Immature natural killer cell (primary cell): ENCODE measurements around the gene HDLBP. TPM values are rescaled to one million over a fixed set of nuclear protein-coding genes. Genes with fewer than 3 reads are reported as not detected.
"Not testable (repeated sequence)": the region's sequence is repeated elsewhere in the genome, so short reads cannot be mapped to it uniquely, and the experiment has no call there.

ENCODE experiments used
- DNase-seq, 3 donors: peaks; one replicate each; pipeline ENCODE4 v3.0.0; 2022; ENCODE audit warnings: mixed read lengths in 1 of 3
- H3K27ac Mint-ChIP-seq, 6 donors: one replicate each; pipeline ENCODE4 v1.8.0; 2020; ENCODE audit warnings: mixed read lengths in 6 of 6, mild to moderate bottlenecking in 5 of 6, inconsistent platforms in 4 of 6, moderate library complexity in 3 of 6
- H3K27me3 Mint-ChIP-seq, 3 donors: one replicate each; pipeline ENCODE4 v1.8.0; 2020 to 2021; ENCODE audit warnings: low read depth in 3 of 3, mild to moderate bottlenecking in 3 of 3, mixed read lengths in 3 of 3, moderate library complexity in 3 of 3, inconsistent platforms in 1 of 3
- H3K36me3 Mint-ChIP-seq, 3 donors: one replicate each; pipeline ENCODE4 v1.8.0; 2020; ENCODE audit warnings: mixed read lengths in 3 of 3, inconsistent platforms in 2 of 3, mild to moderate bottlenecking in 2 of 3
- H3K4me1 Mint-ChIP-seq, 2 donors: one replicate each; pipeline ENCODE4 v1.8.0; 2020; ENCODE audit warnings: inconsistent platforms in 2 of 2, mild to moderate bottlenecking in 2 of 2, mixed read lengths in 2 of 2, moderate library complexity in 1 of 2
- H3K4me3 Mint-ChIP-seq, 5 donors: one replicate each; pipeline ENCODE4 v1.8.0; 2020; ENCODE audit warnings: mild to moderate bottlenecking in 5 of 5, mixed read lengths in 5 of 5, inconsistent platforms in 3 of 5, moderate library complexity in 3 of 5
- H3K9me3 Mint-ChIP-seq, 6 donors: one replicate each; pipeline ENCODE4 v1.8.0; 2020; ENCODE audit warnings: mild to moderate bottlenecking in 6 of 6, mixed read lengths in 6 of 6, inconsistent platforms in 4 of 6, moderate library complexity in 3 of 6
- polyA plus RNA-seq, 3 donors: library from polyadenylated mRNA; unstranded; fragments of 300-500 nt; fragmentation: Illumina TruSeq; gene quantifications; one replicate each; pipeline ENCODE4 v1.2.3, GENCODE V29; 2021

HDLBP gene
- polyA plus RNA-seq, 3 donors from 2014 or later: 20.4 to 71.7 (median 31.5) TPM

GRCh38 chr2:241291153-241291552 is 24.3 kb downstream of the HDLBP start:
- no peak for DNase-seq
- Mint-ChIP-seq H3K36me3 (no peaks in the 10 kb centered on the region), H3K9me3 (no peaks in the 10 kb centered on the region), H3K27ac (peak overlapping the region in 2 of 6 donors; percentile 27 to 67), H3K4me1 (peaks cover 30 to 61% of the 10 kb centered on the region in 2 donors), H3K4me3 (no peak overlapping the region), H3K27me3 (no peaks in the 10 kb centered on the region)

DNA sequence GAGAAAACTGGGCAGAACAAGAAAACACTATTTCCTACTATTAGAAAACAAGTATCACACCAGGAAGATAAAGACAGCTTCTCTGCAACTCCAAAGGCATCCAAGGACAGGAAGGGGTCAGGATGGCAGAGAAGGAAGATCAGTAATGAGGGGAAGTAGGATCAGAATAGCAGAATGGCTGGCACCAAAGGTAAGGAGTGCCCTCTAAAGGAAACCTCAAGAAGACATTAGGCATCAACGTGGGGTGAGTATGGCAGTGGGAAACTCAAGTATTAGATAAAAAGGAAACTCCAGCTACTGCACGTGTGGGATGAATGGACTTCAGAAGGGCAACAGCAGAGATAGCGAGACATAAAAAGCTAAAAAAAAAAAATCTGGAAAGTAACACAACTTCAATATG is 25.9 kb downstream of the HDLBP start:
- no peak for DNase-seq
- Mint-ChIP-seq H3K27ac (peak overlapping the region in 1 of 6 donors; percentile 41), H3K9me3 (no peaks in the 10 kb centered on the region), H3K27me3 (no peaks in the 10 kb centered on the region), H3K4me1 (peaks cover 30 to 54% of the 10 kb centered on the region in 2 donors), H3K36me3 (no peaks in the 10 kb centered on the region), H3K4me3 (no peak overlapping the region)

DNA sequence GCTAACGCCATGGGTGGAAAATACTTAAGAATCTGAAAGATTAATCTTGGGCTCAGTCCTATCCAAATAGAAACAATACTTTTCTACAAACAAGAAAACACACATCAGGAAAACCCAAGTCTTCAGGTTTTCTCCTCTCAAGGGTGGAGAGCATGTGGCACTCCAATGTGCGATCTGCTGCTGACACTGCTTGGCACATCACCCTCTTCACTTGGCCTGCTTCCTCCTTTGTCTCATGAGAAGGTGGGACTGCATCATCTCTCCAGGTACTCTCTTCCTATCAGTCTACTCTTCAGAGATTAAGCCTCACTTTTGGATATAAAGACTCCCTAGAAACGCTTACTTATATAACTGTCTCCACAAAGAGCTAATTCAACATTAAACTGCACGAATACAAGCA is 26.4 kb downstream of the HDLBP start:
- Mint-ChIP-seq H3K27me3 (no peaks in the 10 kb centered on the region), H3K4me1 (peaks cover 30 to 59% of the 10 kb centered on the region in 2 donors), H3K9me3 (no peaks in the 10 kb centered on the region), H3K27ac (peak overlapping the region in 1 of 6 donors; percentile 29), H3K4me3 (no peak overlapping the region), H3K36me3 (peaks cover 0 to 4% (median 0%) of the 10 kb centered on the region in 3 donors)
- DNase-seq: no peak

DNA sequence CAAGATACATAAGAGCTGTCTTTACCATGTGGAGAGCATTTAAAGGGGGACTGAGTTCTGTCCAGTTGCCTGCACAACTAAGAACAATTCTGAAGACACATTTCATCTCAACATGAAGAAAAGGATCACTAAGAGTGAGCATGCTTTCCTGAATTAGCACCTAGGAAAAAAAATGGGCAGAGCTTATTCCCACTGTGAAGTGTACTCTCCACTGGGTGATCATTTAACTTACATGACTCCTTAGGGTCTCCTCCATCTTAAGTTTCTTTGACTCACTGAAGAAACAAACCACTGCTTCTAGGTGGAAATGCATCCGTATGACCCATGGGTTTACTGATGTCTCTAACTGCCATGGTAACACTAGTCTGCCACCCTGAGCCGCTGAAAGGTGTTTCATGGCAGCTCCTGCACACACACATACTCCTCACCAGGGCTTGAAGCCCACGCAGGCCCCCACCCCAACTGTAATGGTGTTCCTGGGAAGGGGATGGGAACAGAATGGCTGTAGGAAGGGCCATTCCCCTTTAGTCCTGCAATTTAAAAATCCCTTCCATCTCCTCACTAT is 27.1 kb downstream of the HDLBP start:
- no peaks in the 10 kb centered on the region for H3K27me3 Mint-ChIP-seq

DNA sequence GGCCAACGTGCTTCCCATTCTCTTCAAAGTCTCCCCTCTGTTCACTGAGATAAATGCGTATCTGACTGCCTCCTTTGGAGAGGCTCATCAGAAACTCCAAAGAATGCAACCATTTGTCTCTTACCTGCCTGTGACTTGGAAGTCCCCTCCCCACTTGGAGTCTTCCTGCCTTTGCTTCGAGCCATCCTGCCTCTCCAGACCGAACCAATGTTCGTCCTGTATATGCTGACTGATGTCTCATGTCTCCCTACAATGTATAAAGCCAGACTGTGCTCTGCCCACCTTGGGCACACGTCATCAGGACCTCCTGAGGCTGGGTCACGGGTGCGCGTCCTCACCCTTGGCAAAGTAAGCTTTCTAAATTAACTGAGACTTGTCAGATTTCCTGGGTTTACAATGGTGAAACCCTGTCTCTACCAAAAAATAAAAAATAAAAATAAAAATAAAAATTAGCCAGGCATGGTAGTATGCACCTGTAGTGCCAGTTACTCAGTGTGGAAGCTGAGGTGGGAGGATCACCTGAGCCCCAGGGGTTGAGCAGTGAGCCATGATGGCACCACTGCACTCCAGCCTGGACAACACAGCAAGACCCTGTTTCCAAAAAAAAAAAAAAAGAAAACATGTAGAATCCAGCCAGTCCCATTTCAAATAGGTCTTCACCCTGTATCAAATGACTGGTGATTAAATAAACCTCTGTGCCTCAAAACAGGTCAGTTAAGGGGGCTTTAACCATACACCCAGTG is 29.0 kb downstream of the HDLBP start:
- no peaks in the 10 kb centered on the region for H3K27me3 Mint-ChIP-seq
- peaks cover 0 to 4% (median 0%) of the 10 kb centered on the region in 3 donors for H3K36me3 Mint-ChIP-seq
- peak overlapping the region in 1 of 6 donors; percentile 29 for H3K27ac Mint-ChIP-seq
- DNase-seq: no peak
- no peak overlapping the region for H3K4me3 Mint-ChIP-seq
- peaks cover 25 to 63% of the 10 kb centered on the region in 2 donors for H3K4me1 Mint-ChIP-seq
- H3K9me3 Mint-ChIP-seq: no peaks in the 10 kb centered on the region

More for the DNA sequence above, 27.1 kb downstream of the HDLBP start:
- Mint-ChIP-seq H3K4me1 (peaks cover 31 to 64% of the 10 kb centered on the region in 2 donors), H3K36me3 (peaks cover 0 to 4% (median 0%) of the 10 kb centered on the region in 3 donors), H3K27ac (peak overlapping the region in 2 of 6 donors; percentile 41), H3K9me3 (no peaks in the 10 kb centered on the region), H3K4me3 (no peak overlapping the region)
- no peak for DNase-seq

GRCh38 chr2:241285596-241285995 is 29.9 kb downstream of the HDLBP start:
- Mint-ChIP-seq H3K9me3 (no peaks in the 10 kb centered on the region), H3K27me3 (no peaks in the 10 kb centered on the region), H3K27ac (peak overlapping the region in 2 of 6 donors; percentile 13 to 32), H3K4me3 (no peak overlapping the region), H3K4me1 (peaks cover 16 to 54% of the 10 kb centered on the region in 2 donors), H3K36me3 (peaks cover 0 to 4% (median 0%) of the 10 kb centered on the region in 3 donors)
- DNase-seq: no peak

DNA sequence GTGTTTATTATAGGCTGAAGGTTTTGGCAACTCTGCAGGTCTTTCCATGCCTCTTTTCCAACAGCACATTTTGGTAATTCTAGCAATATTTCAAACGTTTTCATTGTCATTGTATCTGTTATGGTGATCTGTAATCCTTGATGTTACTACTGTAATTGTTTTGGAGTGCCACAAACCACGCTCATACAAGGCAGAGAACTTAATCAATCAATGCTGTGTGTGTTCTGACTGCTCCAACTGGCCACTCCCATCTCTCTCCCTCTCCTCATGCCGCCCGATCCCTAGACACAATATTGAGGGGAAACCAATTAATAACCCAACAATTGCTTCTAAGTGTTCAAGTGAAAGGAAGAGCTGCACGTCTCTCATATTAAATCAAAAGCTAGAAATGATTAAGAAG is 32.9 kb downstream of the HDLBP start:
- Mint-ChIP-seq H3K27ac (peak overlapping the region in 2 of 6 donors; percentile 13 to 43), H3K4me3 (no peak overlapping the region)
- DNase-seq: no peak

GRCh38 chr2:241280291-241280690 is 35.2 kb downstream of the HDLBP start:
- H3K36me3 Mint-ChIP-seq: peaks cover 0 to 4% (median 0%) of the 10 kb centered on the region in 3 donors
- H3K9me3 Mint-ChIP-seq: no peaks in the 10 kb centered on the region

More for the DNA sequence above, 32.9 kb downstream of the HDLBP start:
- Mint-ChIP-seq H3K27me3 (no peaks in the 10 kb centered on the region), H3K36me3 (peaks cover 0 to 4% (median 0%) of the 10 kb centered on the region in 3 donors), H3K4me1 (peaks cover 2 to 30% of the 10 kb centered on the region in 2 donors), H3K9me3 (no peaks in the 10 kb centered on the region)

DNA sequence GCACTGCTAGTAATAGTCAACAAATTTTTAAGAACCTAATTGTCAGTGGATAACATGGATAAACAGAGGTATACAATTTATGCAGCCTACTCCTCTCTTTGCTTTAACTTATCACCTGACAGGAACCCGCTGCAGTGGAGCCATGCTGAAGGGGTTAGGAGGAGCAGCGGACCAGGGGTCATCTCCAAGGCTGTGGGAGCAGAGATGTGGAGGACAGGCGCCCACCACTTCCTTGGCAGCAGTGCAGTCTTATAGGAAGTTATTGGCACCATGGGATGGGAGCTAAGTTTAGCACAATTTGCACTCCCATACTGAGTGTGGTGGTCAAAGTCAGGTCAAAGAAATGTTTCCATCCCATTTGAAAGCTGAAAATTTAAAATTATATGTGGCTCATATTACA is 35.6 kb downstream of the HDLBP start:
- H3K4me1 Mint-ChIP-seq: peaks cover 2 to 33% of the 10 kb centered on the region in 2 donors
- H3K4me3 Mint-ChIP-seq: no peak overlapping the region
- H3K27ac Mint-ChIP-seq: no peak overlapping the region
- H3K9me3 Mint-ChIP-seq: peaks cover 0 to 2% (median 0%) of the 10 kb centered on the region in 6 donors
- no peaks in the 10 kb centered on the region for H3K27me3 Mint-ChIP-seq
- H3K36me3 Mint-ChIP-seq: peaks cover 0 to 4% (median 0%) of the 10 kb centered on the region in 3 donors
- DNase-seq: no peak

More at GRCh38 chr2:241280291-241280690, 35.2 kb downstream of the HDLBP start:
- no peaks in the 10 kb centered on the region for H3K27me3 Mint-ChIP-seq
- DNase-seq: no peak
- peaks cover 2 to 31% of the 10 kb centered on the region in 2 donors for H3K4me1 Mint-ChIP-seq
- H3K27ac Mint-ChIP-seq: no peak overlapping the region
- no peak overlapping the region for H3K4me3 Mint-ChIP-seq

DNA sequence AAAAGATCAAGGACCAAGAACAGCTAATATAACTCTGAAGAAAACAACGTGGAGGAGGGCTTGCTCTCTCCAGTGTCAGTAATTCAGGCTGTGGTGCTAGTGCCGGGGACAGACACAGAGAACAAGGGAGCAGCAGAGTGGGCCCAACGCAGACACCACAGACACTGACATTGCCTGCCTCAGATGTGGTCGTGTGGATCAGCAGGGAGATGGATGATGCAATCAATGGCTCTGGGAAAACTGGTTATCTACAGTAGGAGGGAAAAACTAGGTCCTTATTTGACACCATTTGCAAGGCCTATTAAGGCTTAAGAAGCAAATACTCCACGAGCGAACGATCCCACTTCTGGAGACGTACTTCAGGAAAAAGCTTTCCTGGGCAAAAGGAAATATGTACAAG is 36.1 kb downstream of the HDLBP start:
- Mint-ChIP-seq H3K4me1 (peaks cover 2 to 31% of the 10 kb centered on the region in 2 donors), H3K9me3 (peaks cover 0 to 2% (median 0%) of the 10 kb centered on the region in 6 donors), H3K27ac (peak overlapping the region in 1 of 6 donors; percentile 43), H3K36me3 (peaks cover 0 to 4% (median 0%) of the 10 kb centered on the region in 3 donors), H3K4me3 (no peak overlapping the region), H3K27me3 (peaks cover 0 to under 1% (median 0%) of the 10 kb centered on the region in 3 donors)
- no peak for DNase-seq

- not testable (repeated sequence) for H3K27me3 Mint-ChIP-seq, H3K4me3 Mint-ChIP-seq, H3K27ac Mint-ChIP-seq, H3K9me3 Mint-ChIP-seq, DNase-seq, H3K36me3 Mint-ChIP-seq
- H3K4me1 Mint-ChIP-seq: peaks cover 11 to 32% of the 10 kb centered on the region in 2 donors
Measured at GRCh38 chr2:241278306-241278705, 37.2 kb downstream of the HDLBP start.

DNA sequence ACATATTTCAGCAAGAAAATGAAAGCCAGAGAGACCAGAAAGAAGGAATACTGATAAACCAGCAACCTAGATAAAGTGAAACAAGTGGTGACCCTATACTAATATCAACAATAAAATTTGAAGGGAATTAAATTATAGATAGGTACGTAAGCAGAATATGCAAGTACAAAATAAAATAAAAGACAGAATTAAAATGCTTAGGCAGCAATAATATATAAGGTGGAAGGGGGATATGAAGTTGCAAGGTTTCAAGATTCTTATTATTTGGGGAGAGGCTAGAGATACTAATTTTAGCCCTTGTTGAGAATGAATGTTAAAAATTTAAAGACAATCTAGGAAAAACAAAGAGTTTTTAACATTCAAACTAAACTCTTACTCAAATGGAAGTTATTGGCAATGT is 39.6 kb downstream of the HDLBP start:
- Mint-ChIP-seq H3K27ac (peak overlapping the region in 1 of 6 donors; percentile 28), H3K4me3 (no peak overlapping the region), H3K36me3 (no peaks in the 10 kb centered on the region), H3K9me3 (peaks cover 0 to 2% (median 0%) of the 10 kb centered on the region in 6 donors), H3K27me3 (peaks cover 4 to 11% (median 7%) of the 10 kb centered on the region in 3 donors), H3K4me1 (peaks cover 25 to 32% of the 10 kb centered on the region in 2 donors)
- DNase-seq: no peak

- no peaks in the 10 kb centered on the region for H3K36me3 Mint-ChIP-seq
- H3K27ac Mint-ChIP-seq: peak overlapping the region in 2 of 6 donors; percentile 28 to 66
- no peak for DNase-seq
- H3K9me3 Mint-ChIP-seq: peaks cover 0 to 2% (median 0%) of the 10 kb centered on the region in 6 donors
- peaks cover 29 to 37% of the 10 kb centered on the region in 2 donors for H3K4me1 Mint-ChIP-seq
- H3K4me3 Mint-ChIP-seq: no peak overlapping the region
- H3K27me3 Mint-ChIP-seq: peaks cover 4 to 11% (median 7%) of the 10 kb centered on the region in 3 donors
Measured at GRCh38 chr2:241275504-241275903, 40.0 kb downstream of the HDLBP start.

- H3K27ac Mint-ChIP-seq: peak overlapping the region in 4 of 6 donors; percentile 58 to 77 (median 64)
- H3K4me3 Mint-ChIP-seq: peak overlapping the region in 3 of 5 donors; percentile 18 to 84 (median 73)
- H3K27me3 Mint-ChIP-seq: peaks cover 4 to 11% (median 7%) of the 10 kb centered on the region in 3 donors
- no peak for DNase-seq
- H3K9me3 Mint-ChIP-seq: peaks cover 0 to 2% (median 0%) of the 10 kb centered on the region in 6 donors
- H3K4me1 Mint-ChIP-seq: peaks cover 41 to 46% of the 10 kb centered on the region in 2 donors
- H3K36me3 Mint-ChIP-seq: no peaks in the 10 kb centered on the region
Measured at GRCh38 chr2:241274127-241274526, 41.3 kb downstream of the HDLBP start.
